ENCODE data around the gene USP16. TPM values are rescaled to one million over a fixed set of nuclear protein-coding genes. Genes with fewer than 3 reads are reported as not detected.
A peak's percentile ranks its signal among the peaks of the same experiment; 100 is the strongest.
"Not testable (repeated sequence)": the region's sequence is repeated elsewhere in the genome, so short reads cannot be mapped to it uniquely, and the experiment has no call there.

Gene USP16
- total and polyA plus RNA-seq, 5 donors, result 21.7 to 41.3 (median 33.6) TPM

DNA sequence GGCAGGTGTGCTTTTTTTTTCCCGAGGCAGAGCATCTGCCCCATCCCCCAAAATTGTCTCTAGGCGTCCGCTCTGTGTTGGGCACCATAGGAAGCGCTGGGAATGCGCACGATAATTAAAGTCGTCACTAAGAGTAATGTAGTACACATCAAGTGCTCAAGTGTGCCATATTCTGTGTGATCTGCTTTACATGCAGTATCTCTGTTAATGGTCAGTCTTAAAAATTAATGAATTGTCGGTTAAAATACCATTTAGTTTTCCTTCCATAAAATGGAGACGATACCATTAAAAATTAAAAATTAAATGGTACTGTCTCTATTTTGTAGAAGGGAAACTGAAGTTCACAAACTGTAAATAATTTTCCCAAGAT lies 49.5 kb downstream of the USP16 start:
- ATAC-seq (peak; percentile 54 to 58), DNase-seq (no peak)
- intact Hi-C loops (cut with DNase I), result no loop called here
- WGBS, result 11% methylated on average over 9 of the region's 9 CpGs
- H3K4me1 ChIP-seq (ENCODE audit: control insufficient read depth, insufficient read depth, low read length), result peaks cover 8% of the 10 kb centered on the region
- peak overlapping the region; percentile 85 for H3K4me3 ChIP-seq (ENCODE audit: low read length)
- no peaks in the 10 kb centered on the region for H3K27me3 ChIP-seq (ENCODE audit: control insufficient read depth, insufficient read depth)
- no peaks in the 10 kb centered on the region for H3K9me3 ChIP-seq (ENCODE audit: control insufficient read depth, low read length)
- peak overlapping the region; percentile 98 for H3K27ac ChIP-seq (ENCODE audit: low read length)

DNA sequence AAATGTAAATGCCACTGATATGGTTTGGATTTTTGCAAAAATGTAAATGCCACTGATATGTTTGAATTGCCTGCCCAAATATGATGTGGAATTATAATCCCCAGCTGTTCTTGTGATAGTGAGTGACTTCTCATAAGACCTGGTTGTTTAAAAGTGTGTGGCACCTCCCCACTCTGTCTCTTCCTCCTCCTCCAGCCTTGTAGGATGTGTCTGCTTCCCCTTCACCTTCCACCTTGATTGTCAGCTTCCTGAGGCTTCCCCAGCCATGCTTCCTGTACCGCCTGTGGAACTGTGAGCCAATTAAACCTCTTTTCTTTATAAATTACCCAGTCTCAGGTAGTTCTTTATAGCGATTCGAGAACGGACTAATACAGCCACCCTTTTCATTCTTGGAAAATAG lies 50.3 kb downstream of the USP16 start:
- Histone ChIP-seq H3K4me1 (ENCODE audit: control insufficient read depth, insufficient read depth, low read length) (peaks cover 10% of the 10 kb centered on the region), H3K27me3 (ENCODE audit: control insufficient read depth, insufficient read depth) (no peaks in the 10 kb centered on the region), H3K9me3 (ENCODE audit: control insufficient read depth, low read length) (no peaks in the 10 kb centered on the region), H3K4me3 (ENCODE audit: low read length) (no peak overlapping the region), H3K27ac (ENCODE audit: low read length) (no peak overlapping the region)
- intact Hi-C loops (cut with DNase I), result no loop called here
- WGBS, result 92% methylated on average over 4 of the region's 4 CpGs
- ATAC-seq, result no peak
- DNase-seq, result no peak

DNA sequence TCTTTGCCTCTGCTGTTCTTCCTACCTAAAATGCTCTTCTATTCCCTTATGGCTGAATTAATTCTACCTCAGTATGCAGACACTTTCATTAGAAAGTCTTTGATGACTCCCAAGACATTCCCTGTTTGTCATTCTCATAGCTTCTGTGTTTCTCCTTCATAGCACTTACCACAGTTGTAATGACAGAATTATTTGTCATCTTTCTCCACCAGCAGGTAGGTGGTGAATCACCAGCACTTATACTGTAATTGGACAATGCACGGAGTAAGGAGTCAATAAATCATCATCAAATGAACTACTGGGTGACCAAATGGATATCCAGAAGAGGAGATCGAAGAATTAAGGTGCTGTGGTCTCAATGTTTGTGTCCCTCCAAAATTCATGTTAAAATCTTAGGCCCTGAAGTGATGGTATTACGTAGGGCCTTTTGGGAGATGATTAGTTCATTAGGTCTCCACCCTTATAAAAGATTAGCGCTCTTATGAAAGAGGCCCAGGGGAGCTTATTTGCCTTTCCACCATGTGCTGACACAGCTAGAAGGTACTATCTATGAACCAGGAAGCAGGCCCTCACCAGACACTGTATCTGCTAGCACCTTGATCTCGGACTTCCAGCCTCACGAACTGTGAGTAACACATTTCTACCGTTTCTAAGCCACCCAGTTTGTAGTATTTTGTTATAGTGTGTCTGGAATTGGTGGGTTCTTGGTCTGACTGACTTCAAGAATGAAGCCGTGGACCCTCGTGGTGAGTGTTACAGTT lies 51.4 kb downstream of the USP16 start:
- Histone ChIP-seq H3K27me3 (ENCODE audit: control insufficient read depth, insufficient read depth) (no peaks in the 10 kb centered on the region), H3K27ac (ENCODE audit: low read length) (no peak overlapping the region), H3K9me3 (ENCODE audit: control insufficient read depth, low read length) (no peaks in the 10 kb centered on the region), H3K4me1 (ENCODE audit: control insufficient read depth, insufficient read depth, low read length) (peaks cover 10% of the 10 kb centered on the region), H3K4me3 (ENCODE audit: low read length) (no peak overlapping the region)
- no peak for DNase-seq
- no peak for ATAC-seq
- 91% methylated on average over 9 of the region's 9 CpGs for WGBS
- intact Hi-C loops (cut with DNase I), result no loop called here

DNA sequence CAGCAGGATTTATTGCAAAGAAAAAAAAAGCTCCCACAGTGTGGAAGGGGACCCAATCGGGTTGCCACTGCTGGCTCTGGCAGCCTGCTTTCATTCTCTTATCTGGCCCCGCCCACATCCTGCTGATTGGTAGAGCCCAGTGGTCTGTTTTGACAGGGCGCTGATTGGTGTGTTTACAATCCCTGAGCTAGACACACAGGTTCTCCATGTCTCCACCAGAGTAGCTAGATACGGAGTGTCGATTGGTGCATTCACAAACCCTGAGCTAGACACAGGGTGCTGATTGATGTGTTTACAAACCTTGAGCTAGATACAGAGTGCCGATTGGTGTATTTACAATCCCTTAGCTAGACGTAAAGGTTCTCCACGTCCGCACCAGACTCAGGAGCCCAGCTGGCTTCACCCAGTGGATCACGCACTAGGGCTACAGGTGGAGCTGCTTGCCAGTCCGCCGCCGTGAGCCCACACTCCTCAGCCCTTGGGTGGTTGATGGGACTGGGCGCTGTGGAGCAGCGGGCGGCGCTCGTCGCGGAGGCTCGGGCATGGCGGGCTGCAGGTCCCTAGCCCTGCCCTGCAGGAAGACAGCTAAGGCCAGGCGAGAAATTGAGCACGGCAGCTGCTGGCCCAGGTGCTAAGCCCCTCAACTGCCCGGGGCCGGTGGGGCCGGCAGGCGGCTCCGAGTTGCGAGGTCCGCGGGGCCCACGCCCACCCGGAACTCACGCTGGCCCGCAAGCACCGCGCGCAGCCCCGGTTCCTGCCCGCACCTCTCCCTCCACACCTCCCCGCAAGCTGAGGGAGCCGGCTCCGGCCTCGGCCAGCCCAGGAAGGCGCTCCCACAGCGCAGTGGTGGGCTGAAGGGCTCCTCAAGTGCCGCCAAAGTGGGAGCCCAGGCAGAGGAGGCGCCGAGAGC lies 52.5 kb downstream of the USP16 start:
- intact Hi-C loops (cut with DNase I); H3K27me3 ChIP-seq (ENCODE audit: control insufficient read depth, insufficient read depth); H3K4me1 ChIP-seq (ENCODE audit: control insufficient read depth, insufficient read depth, low read length); H3K9me3 ChIP-seq (ENCODE audit: control insufficient read depth, low read length): not testable (repeated sequence)
- peak overlapping the region; percentile 60 for H3K27ac ChIP-seq (ENCODE audit: low read length)
- DNase-seq (peak; percentile 74 to 87 (median 85)), ATAC-seq (peak in 1 of 2 donors; percentile 5)
- 23% methylated on average over 50 of the region's 50 CpGs for WGBS
- H3K4me3 ChIP-seq (ENCODE audit: low read length), result peak overlapping the region; percentile 52

DNA sequence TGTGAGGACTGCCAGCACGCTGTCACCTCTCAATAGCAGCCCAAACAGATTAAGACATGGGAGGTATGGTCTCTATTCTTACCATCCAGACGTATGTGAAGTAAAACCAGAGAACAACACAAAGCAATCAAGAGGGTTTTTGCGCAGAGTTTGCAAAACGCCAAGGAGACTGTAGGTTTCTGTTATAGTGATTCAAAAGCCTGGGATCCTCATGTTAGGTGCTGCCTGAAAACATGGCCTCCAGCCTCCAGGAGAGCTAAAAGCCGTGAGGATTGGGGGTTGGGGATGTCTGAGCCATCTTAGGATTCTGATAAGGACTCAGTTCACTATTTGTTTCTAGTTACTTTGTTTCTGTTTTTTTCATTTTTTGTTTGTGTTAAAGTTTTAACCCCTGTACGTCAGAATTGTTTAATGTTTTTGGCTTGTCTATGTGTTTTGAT lies 53.2 kb downstream of the USP16 start:
- ATAC-seq, result peak in 1 of 2 donors; percentile 15
- H3K27ac ChIP-seq (ENCODE audit: low read length), result peak overlapping the region; percentile 60
- WGBS, result 28% methylated on average over 6 of the region's 6 CpGs
- H3K4me3 ChIP-seq (ENCODE audit: low read length), result peak overlapping the region; percentile 52
- no peak for DNase-seq
- H3K9me3 ChIP-seq (ENCODE audit: control insufficient read depth, low read length), result no peaks in the 10 kb centered on the region
- H3K27me3 ChIP-seq (ENCODE audit: control insufficient read depth, insufficient read depth), result no peaks in the 10 kb centered on the region
- peaks cover 4% of the 10 kb centered on the region for H3K4me1 ChIP-seq (ENCODE audit: control insufficient read depth, insufficient read depth, low read length)
- intact Hi-C loops (cut with DNase I), result no loop called here

DNA sequence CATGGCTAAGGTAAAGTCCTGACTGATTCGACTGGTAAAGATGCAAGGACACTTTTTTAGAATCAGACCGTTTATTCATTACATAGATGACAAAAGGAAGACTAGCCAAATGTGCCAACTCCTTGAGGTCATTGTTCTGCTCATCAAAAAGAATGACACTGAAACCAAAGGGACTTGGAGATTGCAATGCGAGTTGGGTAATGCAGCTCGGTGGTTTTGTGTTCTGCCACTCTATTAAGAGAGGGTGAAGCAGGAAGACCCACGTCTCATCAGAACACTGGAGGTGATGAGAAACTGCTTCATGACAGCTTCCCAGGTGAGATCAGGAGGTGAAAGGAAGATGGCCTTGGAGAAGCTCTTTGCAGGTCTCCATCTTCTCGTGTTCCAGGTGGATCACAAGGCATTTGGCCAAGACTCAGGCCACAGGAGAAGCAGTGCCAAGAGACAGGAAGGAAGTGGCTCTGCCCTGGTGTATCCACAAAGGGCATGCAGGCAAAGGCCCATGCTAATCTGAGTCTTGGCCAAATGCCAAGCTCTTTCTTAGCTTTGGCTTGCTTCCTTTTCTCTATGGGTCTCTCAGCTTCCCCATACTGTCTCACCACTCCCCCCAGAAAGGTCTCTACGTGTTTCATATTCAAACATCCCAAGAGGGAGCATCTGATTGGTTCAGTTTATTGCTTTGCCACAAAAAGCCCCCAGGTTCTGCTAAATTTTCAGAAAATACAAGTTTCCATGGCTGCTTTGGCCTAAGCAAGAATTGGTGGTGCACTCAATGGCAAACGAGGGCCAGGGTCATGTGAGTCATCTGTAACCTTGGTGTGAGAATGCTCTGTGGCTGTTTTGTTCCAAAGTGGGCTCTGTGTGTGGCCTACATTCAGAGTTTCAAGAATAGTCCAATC lies 54.6 kb downstream of the USP16 start:
- ATAC-seq (peak in 1 of 2 donors; percentile 15), DNase-seq (no peak)
- no peaks in the 10 kb centered on the region for H3K27me3 ChIP-seq (ENCODE audit: control insufficient read depth, insufficient read depth)
- no peak overlapping the region for H3K4me3 ChIP-seq (ENCODE audit: low read length)
- H3K27ac ChIP-seq (ENCODE audit: low read length), result no peak overlapping the region
- H3K4me1 ChIP-seq (ENCODE audit: control insufficient read depth, insufficient read depth, low read length), result peaks cover 4% of the 10 kb centered on the region
- intact Hi-C loops (cut with DNase I), result no loop called here
- WGBS, result 67% methylated on average over 8 of the region's 8 CpGs
- H3K9me3 ChIP-seq (ENCODE audit: control insufficient read depth, low read length), result no peaks in the 10 kb centered on the region

DNA sequence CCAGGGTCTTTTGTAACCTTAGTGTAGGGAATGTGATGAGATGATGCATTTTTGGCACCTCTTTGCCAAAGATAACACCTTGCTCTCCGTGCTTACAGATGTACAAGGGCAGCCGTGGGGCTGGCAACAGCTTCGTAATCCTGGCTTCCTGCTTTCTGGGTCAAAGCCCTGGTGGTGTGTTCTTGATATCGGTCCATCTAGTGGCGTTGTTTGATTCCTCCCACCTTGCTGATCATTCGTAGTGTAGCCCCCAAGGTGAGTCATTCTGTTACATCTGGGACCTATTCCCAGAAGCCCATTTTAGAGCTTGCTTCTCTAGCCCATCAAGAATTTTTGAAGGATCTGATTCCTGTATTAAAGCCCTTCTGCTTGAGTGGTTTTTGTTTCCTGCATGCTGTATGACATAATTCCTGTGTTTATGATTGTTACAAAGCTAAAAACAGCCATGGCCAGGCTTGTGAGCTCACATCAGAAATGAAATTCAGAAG lies 56.0 kb downstream of the USP16 start:
- intact Hi-C loops (cut with DNase I), result no loop called here
- 31% methylated on average over 6 of the region's 6 CpGs for WGBS

DNA sequence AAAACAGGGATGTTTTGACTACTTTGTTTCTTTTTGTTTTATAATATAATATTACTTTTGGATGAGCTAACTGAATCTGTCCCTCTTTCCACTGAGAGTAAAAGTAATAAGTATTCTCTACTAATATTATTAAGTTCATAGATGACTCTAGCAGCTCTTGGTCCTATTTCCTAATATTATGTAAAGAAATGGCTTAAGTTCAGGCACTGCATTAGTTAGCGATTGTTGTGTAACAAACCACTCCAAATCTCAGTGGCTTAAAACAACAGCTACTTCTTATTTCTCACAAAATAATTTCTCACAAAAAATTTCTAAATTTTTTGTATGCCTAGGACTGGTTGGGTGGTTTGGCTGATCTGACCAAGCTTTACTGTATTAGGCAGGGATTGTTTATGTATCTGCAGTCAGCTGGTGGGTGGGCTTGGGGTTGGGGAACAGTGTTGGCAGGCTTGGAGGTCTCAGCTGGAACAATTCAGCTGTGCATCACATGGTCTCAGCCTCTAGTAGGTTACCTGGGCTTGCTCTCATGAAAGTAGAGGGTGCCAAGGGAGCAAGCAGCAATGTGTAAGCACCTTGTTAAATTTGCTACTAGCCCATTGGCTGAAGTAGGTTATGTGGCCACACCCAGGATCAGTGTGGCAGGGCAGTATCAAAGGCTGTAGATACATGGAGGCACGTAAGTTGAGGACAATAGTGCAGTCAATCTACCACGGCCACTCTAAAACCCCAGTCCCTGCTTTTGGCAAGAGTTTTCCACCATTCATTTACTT lies 57.8 kb downstream of the USP16 start:
- Histone ChIP-seq H3K4me1 (ENCODE audit: control insufficient read depth, insufficient read depth, low read length) (peaks cover 4% of the 10 kb centered on the region), H3K9me3 (ENCODE audit: control insufficient read depth, low read length) (no peaks in the 10 kb centered on the region), H3K27me3 (ENCODE audit: control insufficient read depth, insufficient read depth) (no peaks in the 10 kb centered on the region), H3K27ac (ENCODE audit: low read length) (no peak overlapping the region), H3K4me3 (ENCODE audit: low read length) (no peak overlapping the region)
- no peak for DNase-seq
- peak in 1 of 2 donors; percentile 5 for ATAC-seq
- intact Hi-C loops (cut with DNase I), result no loop called here
- 92% methylated on average over 3 of the region's 3 CpGs for WGBS

More for the DNA sequence above, 56.0 kb downstream of the USP16 start:
- ATAC-seq, result peak in 1 of 2 donors; percentile 6
- no peaks in the 10 kb centered on the region for H3K27me3 ChIP-seq (ENCODE audit: control insufficient read depth, insufficient read depth)
- no peak overlapping the region for H3K4me3 ChIP-seq (ENCODE audit: low read length)
- no peak overlapping the region for H3K27ac ChIP-seq (ENCODE audit: low read length)
- peak in 1 of 3 donors; percentile 58 for DNase-seq
- H3K4me1 ChIP-seq (ENCODE audit: control insufficient read depth, insufficient read depth, low read length), result peaks cover 4% of the 10 kb centered on the region
- H3K9me3 ChIP-seq (ENCODE audit: control insufficient read depth, low read length), result no peaks in the 10 kb centered on the region

DNA sequence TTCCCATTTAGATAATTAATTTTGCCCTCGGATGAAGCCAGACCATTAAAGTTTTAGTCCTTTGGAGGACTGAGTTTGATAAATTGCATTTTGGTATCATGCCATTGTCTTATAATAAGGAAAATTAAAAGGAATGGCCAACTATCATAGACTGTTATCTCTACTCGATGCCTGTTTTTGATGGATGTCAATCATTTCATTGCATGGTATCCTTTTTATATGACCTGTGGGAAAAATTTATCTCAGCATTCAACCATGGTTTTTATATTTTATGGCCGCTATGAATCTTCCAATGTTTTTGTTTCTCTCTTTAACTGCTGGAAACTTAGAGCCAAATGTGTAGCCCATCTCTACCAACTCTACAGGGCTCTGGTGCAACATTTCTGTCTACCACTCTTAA lies 58.8 kb downstream of the USP16 start:
- no peaks in the 10 kb centered on the region for H3K27me3 ChIP-seq (ENCODE audit: control insufficient read depth, insufficient read depth)
- no peak overlapping the region for H3K27ac ChIP-seq (ENCODE audit: low read length)
- 91% methylated on average over 3 of the region's 3 CpGs for WGBS
- no peak overlapping the region for H3K4me3 ChIP-seq (ENCODE audit: low read length)
- peaks cover 4% of the 10 kb centered on the region for H3K4me1 ChIP-seq (ENCODE audit: control insufficient read depth, insufficient read depth, low read length)
- DNase-seq (no peak), ATAC-seq (no peak)
- H3K9me3 ChIP-seq (ENCODE audit: control insufficient read depth, low read length), result no peaks in the 10 kb centered on the region
- intact Hi-C loops (cut with DNase I), result no loop called here

DNA sequence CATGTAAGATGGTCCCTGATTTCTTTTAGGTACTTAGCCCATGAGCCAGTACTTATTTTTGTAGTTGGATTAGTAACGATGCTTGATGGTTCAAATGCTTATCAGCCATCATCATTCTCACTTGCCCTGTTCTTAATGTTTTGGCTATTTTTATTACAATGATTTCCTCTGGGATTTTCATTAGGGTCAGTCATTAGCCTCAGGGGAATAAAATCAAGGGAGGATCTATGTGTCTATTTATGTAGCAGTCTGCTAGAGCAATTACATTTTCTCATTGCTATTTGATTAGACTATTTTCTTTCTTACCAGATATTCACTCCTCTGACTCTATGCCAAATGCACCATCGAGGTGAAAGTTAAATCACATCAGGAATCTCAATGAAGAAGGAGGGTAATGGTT lies 59.9 kb downstream of the USP16 start:
- WGBS, result 30% methylated on average over 2 of the region's 2 CpGs
- no peak for ATAC-seq
- intact Hi-C loops (cut with DNase I), result no loop called here

More for the DNA sequence above, 59.9 kb downstream of the USP16 start:
- Histone ChIP-seq H3K4me3 (ENCODE audit: low read length) (no peak overlapping the region), H3K9me3 (ENCODE audit: control insufficient read depth, low read length) (no peaks in the 10 kb centered on the region), H3K4me1 (ENCODE audit: control insufficient read depth, insufficient read depth, low read length) (no peaks in the 10 kb centered on the region), H3K27ac (ENCODE audit: low read length) (no peak overlapping the region), H3K27me3 (ENCODE audit: control insufficient read depth, insufficient read depth) (no peaks in the 10 kb centered on the region)
- DNase-seq, result no peak

Measured in right cardiac atrium (tissue), 5 donors.